Measurements from ENCODE around the gene TMEM236.

The TMEM236 gene

DNA sequence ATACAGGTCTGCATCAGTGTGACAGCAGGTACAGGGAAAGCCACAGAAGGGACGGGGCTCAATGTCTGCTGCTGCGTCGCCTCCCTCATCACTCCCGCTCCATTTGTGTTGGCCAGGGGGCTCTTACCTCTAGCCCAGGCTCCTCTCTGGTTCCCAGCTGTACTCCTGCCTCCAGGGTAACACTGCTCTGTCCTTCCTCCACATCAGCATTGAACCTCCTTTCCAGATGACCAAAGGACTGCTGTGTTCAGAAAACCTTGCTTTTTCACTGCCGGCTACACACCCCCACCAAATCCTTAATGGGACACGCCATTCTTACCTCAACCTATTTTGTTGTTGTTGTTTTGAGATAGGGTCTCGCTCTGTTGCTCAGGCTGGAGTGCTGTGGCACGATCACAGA lies 2.1 kb upstream of the TMEM236 start:
- H3K27ac ChIP-seq (ENCODE audit: low read length): no peak overlapping the region
- H3K9ac ChIP-seq (ENCODE audit: low read length): no peak overlapping the region
- no peaks in the 10 kb centered on the region for H3K79me2 ChIP-seq (ENCODE audit: low read length)
- TF ChIP-seq CTCF (IDR thresholded peaks at IDR 0.05; ENCODE audit: low read depth, low read length): no peak
- TF ChIP-seq EZH2phosphoT487 (IDR thresholded peaks at IDR 0.05; ENCODE audit: low read depth): no peak
- H3K9me3 ChIP-seq (ENCODE audit: insufficient read depth, low read length): no peaks in the 10 kb centered on the region
- no peaks in the 10 kb centered on the region for H3K36me3 ChIP-seq (replicated peaks; ENCODE audit: low read depth, low read length)
- no peaks in the 10 kb centered on the region for H3K4me1 ChIP-seq (ENCODE audit: low read length)
- no peaks in the 10 kb centered on the region for H4K20me1 ChIP-seq (ENCODE audit: insufficient read depth, low read length)
- no peak overlapping the region for H2AFZ ChIP-seq (ENCODE audit: low read depth, low read length)
- no peak overlapping the region for H3K4me2 ChIP-seq (ENCODE audit: low read length)
- H3K27me3 ChIP-seq (ENCODE audit: low read depth, low read length): no peaks in the 10 kb centered on the region
- H3K4me3 ChIP-seq (ENCODE audit: low read length): no peak overlapping the region

DNA sequence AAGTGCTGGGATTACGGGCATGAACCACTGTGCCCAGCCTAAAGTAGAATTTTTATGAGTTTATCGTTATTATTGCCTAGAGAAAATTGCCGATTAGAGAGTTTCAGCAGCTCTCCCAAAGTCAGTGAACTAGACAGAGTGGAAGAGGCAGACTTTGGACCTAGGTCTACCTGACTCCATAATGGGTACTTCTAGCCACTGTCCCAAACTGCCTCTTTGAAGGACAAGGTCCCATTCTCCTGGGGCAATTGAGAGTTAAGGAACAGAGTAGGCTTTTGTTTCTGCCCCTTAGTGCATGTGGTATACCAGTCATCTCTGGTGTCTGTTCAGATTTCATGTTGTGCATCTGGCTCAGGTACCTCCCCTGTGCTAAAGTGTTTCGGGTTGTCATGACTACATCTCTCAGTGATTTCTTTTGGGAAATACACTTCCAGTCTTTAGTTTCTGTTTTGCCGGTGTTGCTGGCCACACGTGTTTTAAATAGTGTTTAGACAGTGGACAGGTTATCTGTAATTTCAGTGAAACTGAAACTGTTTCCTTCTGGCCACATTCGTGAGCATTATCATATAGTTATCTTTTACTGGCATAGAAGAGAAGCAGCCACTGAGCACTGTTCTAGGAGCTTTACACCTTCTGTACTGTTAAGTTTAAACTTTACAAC lies 4.7 kb downstream of the TMEM236 start:
- peak overlapping the region; percentile 75 for H3K4me3 ChIP-seq (ENCODE audit: low read length)
- H3K9ac ChIP-seq (ENCODE audit: low read length): peak overlapping the region; percentile 40
- H3K27me3 ChIP-seq (ENCODE audit: low read depth, low read length): no peaks in the 10 kb centered on the region
- H3K36me3 ChIP-seq (replicated peaks; ENCODE audit: low read depth, low read length): no peaks in the 10 kb centered on the region
- TF ChIP-seq CTCF (IDR thresholded peaks at IDR 0.05; ENCODE audit: low read depth, low read length): no peak
- no peak for TF ChIP-seq EZH2phosphoT487 (IDR thresholded peaks at IDR 0.05; ENCODE audit: low read depth)
- H3K9me3 ChIP-seq (ENCODE audit: insufficient read depth, low read length): no peaks in the 10 kb centered on the region
- peak overlapping the region; percentile 77; the same call in 1 of the 2 replicates for H2AFZ ChIP-seq (ENCODE audit: low read depth, low read length)
- no peaks in the 10 kb centered on the region for H4K20me1 ChIP-seq (ENCODE audit: insufficient read depth, low read length)
- peak overlapping the region; percentile 81 for H3K4me2 ChIP-seq (ENCODE audit: low read length)
- peak overlapping the region; percentile 78 for H3K27ac ChIP-seq (ENCODE audit: low read length)
- peaks cover 24% of the 10 kb centered on the region for H3K4me1 ChIP-seq (ENCODE audit: low read length)
- no peaks in the 10 kb centered on the region for H3K79me2 ChIP-seq (ENCODE audit: low read length)

GRCh38 chr10:17758200-17758599 lies 6.2 kb downstream of the TMEM236 start:
- H3K9ac ChIP-seq (ENCODE audit: low read length): no peak overlapping the region
- H2AFZ ChIP-seq (ENCODE audit: low read depth, low read length): no peak overlapping the region
- H4K20me1 ChIP-seq (ENCODE audit: insufficient read depth, low read length): no peaks in the 10 kb centered on the region
- TF ChIP-seq CTCF (IDR thresholded peaks at IDR 0.05; ENCODE audit: low read depth, low read length): no peak
- TF ChIP-seq EZH2phosphoT487 (IDR thresholded peaks at IDR 0.05; ENCODE audit: low read depth): no peak
- no peak overlapping the region for H3K4me3 ChIP-seq (ENCODE audit: low read length)
- no peaks in the 10 kb centered on the region for H3K27me3 ChIP-seq (ENCODE audit: low read depth, low read length)
- H3K9me3 ChIP-seq (ENCODE audit: insufficient read depth, low read length): no peaks in the 10 kb centered on the region
- H3K27ac ChIP-seq (ENCODE audit: low read length): no peak overlapping the region
- no peaks in the 10 kb centered on the region for H3K36me3 ChIP-seq (replicated peaks; ENCODE audit: low read depth, low read length)
- no peaks in the 10 kb centered on the region for H3K79me2 ChIP-seq (ENCODE audit: low read length)
- H3K4me2 ChIP-seq (ENCODE audit: low read length): no peak overlapping the region
- H3K4me1 ChIP-seq (ENCODE audit: low read length): peaks cover 24% of the 10 kb centered on the region

- no peaks in the 10 kb centered on the region for H3K36me3 ChIP-seq (replicated peaks; ENCODE audit: low read depth, low read length)
- no peaks in the 10 kb centered on the region for H4K20me1 ChIP-seq (ENCODE audit: insufficient read depth, low read length)
- H3K79me2 ChIP-seq (ENCODE audit: low read length): no peaks in the 10 kb centered on the region
- no peak overlapping the region for H3K9ac ChIP-seq (ENCODE audit: low read length)
- no peak overlapping the region for H3K4me3 ChIP-seq (ENCODE audit: low read length)
- no peak overlapping the region for H2AFZ ChIP-seq (ENCODE audit: low read depth, low read length)
- no peaks in the 10 kb centered on the region for H3K9me3 ChIP-seq (ENCODE audit: insufficient read depth, low read length)
- peaks cover 24% of the 10 kb centered on the region for H3K4me1 ChIP-seq (ENCODE audit: low read length)
- H3K27ac ChIP-seq (ENCODE audit: low read length): no peak overlapping the region
- no peaks in the 10 kb centered on the region for H3K27me3 ChIP-seq (ENCODE audit: low read depth, low read length)
- no peak for TF ChIP-seq EZH2phosphoT487 (IDR thresholded peaks at IDR 0.05; ENCODE audit: low read depth)
- no peak overlapping the region for H3K4me2 ChIP-seq (ENCODE audit: low read length)
Observed at GRCh38 chr10:17758896-17759295, 6.9 kb downstream of the TMEM236 start.
